Medulla oblongata (tissue), 1 donor: ENCODE data around the gene B3GNT5.
A peak's percentile ranks its signal among the peaks of the same experiment; 100 is the strongest.

ENCODE experiments used
- DNase-seq: peaks from one replicate; pipeline ENCODE4 v3.0.0-alpha.2; 2015; ENCODE audit errors: extremely low spot score

B3GNT5 gene, protein sequence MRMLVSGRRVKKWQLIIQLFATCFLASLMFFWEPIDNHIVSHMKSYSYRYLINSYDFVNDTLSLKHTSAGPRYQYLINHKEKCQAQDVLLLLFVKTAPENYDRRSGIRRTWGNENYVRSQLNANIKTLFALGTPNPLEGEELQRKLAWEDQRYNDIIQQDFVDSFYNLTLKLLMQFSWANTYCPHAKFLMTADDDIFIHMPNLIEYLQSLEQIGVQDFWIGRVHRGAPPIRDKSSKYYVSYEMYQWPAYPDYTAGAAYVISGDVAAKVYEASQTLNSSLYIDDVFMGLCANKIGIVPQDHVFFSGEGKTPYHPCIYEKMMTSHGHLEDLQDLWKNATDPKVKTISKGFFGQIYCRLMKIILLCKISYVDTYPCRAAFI

DNA sequence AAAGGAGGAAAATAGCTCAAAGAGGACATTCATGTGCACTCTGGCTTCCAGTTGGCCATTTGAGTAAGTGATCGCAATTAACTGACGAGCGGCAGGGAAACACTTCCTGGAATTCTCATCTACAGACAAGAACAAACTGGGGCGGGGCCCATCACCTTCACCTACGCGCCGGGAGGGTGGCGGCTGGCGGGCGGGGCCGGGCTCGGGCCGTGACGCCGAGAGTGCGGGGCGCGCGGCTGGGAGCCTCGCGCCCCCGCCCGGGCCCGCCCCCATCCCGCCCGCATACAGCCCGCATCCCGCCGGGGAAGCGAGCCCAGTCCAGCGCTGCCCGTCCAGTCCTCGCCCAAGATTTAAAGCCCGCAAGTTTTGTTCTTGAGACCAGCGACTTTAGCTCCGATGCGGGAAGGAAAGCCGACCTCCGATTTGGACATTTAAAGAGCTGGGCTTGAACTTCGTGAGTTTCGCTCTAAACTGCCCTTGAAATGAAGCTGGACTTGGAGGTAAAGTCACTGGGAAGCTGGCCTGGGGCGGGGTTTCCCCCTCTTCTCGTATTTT is at the start of gene B3GNT5:
Gene B3GNT5 (plus strand): TSS at position 281 of the 555 bp plus-strand sequence. CDS start 16,546 bp downstream, outside the sequence.
- DNase-seq: peak; percentile 48

DNA sequence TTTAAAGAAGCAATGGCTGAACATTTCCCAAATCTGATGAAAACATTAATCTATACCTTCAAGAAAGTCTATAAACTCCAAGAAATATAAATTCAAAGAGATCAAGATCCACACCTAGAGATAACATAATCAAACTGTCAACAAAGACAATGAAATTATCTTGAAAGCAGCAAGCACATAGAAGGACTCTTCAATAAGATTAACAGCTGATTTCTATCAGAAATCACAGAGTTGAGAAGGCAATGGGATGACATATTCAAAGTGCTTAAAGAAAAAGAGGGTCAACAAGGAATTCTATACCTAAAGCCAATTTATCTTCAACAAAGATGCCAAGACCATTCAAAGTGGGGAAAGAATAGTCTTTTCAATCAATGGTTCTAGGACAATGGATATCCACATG is 49.4 kb upstream of the B3GNT5 start:
- DNase-seq: no peak

DNA sequence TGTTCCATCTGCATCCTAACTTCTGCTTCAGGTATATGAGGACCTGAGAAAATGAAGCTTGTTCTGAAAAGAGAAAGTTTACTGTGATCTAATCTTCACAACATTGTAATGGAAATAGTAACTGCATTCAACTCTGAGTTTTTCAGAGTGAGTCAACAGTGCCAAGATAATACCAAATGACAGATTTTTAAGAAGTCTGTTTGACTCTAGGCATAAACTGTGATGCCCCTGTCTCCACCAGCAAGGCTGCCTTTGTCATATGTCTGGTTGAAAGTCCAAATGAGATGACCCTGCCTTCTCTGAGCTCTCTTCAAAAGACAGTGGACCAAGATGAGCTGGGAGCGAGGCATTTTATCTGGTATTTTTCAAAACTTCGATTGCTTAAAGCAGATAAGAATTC is 44.8 kb upstream of the B3GNT5 start:
- no peak for DNase-seq

DNA sequence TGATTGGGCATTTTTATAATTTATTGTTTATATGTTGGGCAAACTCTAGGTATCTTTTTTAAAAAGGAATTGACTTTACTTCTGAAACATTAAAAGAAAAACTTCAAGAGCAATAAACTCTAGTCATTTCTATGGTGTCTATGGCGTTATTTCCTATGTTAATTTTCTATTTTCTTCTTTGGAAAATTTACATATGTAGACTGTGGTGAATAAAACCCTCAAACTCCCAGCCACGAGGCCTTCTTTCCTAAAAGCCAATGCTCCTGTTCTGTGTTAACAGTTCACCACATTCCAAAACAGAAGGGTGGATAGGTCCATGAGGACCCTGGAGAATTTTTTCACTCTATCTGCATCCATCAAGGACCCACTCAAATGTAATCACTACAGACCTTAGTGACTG is 44.3 kb upstream of the B3GNT5 start:
- no peak for DNase-seq

DNA sequence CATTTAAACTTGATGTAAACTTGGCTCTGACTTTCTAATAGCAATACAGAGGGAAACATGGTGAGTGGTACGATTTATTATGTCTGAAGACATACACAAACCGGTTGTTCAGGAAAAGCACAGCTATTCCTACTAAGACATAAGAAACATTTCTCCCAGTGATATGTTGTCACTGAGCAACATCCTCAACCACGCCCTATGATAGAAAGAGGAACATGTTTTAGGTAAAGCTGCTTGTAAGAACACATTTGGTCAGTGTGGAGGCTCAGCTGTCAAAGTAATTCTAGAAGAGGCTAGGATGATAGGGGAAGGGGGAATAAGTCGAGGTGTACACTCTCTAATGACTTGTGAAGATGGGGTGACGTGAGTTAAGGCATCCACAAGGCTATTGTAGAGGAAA is 42.7 kb upstream of the B3GNT5 start:
- peak; percentile 24 for DNase-seq

DNA sequence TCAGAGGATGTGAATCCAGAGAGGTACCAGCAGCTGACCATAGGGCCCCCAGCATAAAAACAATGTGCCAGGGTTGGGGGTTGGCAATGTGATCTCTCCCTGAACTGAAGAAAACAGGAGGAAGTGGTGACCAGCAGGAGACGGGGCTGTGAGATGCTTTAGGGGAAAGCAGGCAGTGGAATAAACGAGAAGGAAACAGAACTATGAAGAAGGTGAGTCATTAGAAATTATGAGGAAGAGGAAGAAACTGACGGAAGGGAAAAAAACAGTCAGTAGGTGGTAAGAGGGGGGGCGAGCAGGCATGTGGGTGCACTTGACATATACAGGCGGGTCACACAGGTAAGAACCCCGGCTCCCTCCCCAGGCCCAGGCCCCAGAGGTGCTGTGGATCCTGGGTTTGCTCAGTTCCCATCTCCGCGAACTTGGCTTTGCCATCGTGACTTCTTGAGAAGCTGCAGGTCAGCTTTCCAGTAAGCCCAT is 42.2 kb upstream of the B3GNT5 start:
- DNase-seq: peak; percentile 69

DNA sequence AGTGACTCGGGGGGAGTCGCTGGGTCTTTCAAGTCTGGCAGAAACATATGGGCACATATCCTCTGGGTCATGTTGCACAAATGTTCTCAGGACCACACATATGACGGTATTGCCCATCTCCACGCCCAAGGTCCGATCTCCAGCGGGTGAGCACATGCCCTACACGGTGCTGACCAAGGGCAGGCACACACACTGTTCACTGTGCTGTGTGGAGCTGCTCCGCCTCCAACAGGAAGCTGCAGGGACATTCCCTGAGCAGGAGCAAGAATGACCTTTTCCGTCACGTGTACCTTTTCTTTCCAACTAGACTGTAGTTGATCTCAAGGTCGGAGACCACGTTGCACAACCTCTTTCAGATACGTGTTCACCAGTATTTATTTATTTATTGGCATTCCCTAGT is 41.7 kb upstream of the B3GNT5 start:
- no peak for DNase-seq

DNA sequence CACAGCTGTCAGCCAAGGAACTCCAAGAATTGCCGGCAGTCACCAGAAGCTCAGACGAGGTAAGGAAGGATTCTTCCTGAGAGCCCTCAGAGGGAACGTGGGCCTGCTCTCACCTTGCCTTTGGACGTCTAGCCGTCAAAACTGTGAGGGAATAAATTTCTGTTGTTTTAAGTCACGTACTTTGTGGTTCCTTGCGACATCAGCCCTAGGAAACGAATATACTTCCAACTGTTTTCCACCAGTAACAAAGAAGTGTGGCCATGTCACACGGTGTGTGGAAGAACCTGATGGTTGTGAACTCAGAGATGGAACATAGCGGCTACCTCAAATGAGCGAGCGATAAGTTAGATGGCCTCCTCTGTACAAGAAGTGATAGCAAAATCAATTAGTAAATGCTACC is 41.0 kb upstream of the B3GNT5 start:
- no peak for DNase-seq

DNA sequence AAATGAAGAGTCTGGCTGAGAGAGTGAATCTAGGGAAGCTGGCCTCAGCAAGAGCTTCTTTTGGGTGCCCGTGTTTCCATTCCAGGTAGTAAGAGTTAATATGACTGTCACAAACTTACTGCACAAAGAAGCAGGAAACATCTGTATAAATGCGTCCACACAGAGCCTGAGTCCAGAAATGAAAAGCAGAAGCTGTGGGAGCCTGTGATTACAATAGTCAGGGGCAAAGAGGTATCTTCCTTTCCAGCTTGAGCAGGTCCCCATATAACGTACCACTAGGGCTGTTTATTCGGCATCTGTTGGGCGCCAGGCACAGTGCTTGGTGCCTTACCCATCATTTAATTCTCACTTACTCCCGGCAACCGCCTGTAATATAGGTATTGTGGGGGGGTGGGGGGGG is 40.5 kb upstream of the B3GNT5 start:
- DNase-seq: peak; percentile 82

DNA sequence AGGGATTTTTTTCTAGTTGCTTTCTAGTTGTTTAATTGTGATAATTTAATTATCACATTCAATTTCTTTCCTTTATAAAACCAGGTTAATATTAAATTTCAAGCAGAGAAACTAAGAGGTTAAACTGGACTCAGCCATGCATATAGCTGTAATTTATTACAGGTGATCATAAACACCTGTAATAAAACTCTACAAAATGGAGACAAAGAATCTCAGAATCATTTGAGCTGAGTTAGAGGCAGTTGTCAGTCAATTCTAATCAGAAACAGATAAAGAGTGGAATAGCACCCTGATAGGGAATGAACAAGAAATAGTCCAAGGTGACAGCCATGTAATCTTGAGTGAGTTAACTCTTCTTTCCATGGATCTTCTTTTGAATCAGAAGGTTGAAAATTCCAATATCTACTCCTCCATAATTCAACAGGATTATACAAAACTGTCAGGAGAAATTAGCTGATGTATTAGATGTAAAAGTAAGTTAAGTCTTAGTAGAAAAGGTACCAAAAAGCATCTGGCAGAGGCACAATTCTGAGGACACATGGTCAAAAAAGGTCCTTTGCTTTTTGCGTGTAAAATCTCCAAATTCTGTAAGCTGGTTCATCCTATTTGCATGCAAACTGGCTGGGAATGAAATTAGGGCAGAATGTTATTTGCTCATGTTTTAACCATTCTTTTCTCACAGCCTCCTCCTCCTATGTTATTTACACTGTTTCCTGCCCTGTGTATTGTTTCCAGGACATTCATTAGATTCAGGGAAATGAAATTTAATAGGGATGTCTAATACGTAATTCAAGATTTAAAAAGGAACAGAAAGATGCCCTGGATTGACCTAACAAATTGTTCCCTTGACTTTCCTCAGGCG is 39.4 kb upstream of the B3GNT5 start:
- no peak for DNase-seq

DNA sequence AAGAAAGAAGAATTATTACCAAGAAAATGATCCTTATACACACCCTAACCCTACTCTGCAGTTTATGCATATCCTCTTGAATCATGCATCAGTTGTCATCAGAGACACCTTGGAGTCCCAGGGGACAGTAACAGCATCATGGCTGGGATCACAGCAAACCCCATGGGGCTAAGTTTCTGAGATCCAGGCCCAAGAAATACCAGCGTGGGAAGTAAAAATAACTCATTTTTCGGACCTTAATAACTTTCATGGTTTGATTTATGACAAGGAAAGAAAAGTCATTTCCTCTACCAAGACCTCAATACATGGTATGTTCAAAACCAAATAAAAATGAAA is 38.8 kb upstream of the B3GNT5 start:
- no peak for DNase-seq

DNA sequence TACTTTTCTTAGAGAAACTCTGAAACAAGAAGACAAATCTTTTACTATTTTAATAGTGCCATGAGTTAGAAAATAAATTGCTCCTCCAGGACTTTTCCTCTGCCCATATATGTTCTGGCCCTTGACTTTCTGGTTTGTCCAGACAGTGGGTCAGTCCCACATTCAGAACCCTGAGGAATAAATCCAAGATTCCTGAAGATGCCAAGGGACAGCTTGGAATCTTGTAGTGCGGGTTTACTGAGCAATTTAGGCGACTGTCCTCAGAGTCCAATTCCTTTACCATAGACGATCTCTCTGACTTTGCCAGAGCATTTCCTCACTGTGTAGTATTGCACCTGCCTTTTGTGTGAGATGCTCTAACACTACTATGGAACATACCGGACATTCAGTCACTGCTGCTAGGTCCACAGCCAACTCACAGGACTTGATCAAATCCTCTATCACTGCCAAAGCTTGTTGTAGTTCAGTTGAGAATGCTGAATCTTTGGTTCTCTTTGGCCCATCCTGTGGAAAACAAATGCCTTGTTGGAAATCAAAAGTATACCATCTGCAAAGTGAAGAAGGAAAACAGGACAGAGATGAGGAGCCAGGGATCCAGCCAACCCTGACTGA is 37.4 kb upstream of the B3GNT5 start:
- no peak for DNase-seq

DNA sequence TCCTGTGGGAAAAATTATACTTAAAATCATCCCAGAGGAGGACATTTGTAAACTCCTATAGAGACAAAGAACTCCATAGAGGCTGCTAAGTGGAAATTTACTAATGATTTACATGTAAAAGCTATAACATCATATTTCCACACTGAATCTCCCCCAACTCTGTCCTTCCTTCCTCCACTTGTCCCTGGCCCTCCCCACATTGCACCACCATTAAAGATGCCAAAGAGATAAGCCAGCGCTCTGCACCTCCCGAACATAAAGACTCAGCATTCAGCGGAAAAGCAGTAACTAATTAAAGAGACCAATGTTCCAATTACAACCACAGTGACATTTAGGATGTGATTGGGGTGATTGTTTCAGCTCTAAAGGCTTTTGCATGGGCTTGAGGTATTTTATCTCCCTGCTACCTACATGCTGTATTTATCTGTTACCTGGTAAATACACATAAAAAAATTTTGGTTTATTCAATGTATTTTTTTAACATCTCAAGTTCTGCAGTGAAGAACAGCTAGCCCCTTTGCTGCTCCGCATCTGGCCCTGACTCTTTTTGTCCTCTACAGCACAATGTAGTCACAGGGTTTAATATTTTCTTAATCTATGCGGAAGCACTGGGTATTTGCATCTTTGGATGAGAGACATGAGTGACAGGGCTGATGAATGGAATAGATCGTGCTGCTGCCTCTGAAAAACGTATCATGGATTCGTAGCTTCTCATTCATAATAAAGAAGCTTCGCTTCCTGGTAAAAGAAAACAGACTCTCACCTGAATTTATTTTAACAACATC is 35.3 kb upstream of the B3GNT5 start:
- DNase-seq: no peak

DNA sequence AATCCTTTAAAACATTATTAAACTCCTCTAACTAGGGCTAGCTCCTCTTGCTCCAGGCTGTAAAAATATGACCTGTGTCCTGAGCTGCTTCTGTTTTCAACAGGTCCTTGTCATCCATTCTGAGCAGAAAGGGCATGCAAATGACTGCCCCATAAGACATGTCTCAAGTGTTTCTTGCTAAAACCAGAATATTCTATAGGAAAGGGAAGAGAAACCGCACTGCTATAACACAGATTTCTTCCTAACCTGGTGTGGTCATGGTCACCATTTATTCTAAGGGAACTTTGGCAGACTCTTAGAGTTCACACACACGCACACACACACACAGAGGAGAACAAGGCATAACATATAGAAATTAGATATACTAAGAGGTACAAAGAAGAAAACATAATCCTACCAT is 34.2 kb upstream of the B3GNT5 start:
- peak; percentile 40 for DNase-seq

DNA sequence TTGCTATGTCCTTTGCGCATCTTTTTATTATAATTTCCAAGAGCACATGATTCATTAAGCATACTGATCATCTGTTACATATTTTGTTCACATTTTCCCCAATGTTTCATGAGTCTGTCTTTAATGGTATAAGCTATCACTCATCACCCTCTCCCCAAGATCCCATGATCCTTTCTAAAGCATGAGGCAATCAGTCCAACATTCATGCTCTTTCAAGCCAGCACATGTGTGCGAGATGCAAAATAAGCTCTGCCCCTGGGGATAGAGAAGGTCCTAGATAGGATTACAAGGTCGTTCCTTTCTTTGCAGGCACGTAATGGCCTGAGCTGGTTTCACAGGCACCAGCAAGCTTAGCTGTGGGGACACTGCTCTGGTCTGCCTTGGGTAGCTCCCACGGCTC is 32.2 kb upstream of the B3GNT5 start:
- DNase-seq: no peak

DNA sequence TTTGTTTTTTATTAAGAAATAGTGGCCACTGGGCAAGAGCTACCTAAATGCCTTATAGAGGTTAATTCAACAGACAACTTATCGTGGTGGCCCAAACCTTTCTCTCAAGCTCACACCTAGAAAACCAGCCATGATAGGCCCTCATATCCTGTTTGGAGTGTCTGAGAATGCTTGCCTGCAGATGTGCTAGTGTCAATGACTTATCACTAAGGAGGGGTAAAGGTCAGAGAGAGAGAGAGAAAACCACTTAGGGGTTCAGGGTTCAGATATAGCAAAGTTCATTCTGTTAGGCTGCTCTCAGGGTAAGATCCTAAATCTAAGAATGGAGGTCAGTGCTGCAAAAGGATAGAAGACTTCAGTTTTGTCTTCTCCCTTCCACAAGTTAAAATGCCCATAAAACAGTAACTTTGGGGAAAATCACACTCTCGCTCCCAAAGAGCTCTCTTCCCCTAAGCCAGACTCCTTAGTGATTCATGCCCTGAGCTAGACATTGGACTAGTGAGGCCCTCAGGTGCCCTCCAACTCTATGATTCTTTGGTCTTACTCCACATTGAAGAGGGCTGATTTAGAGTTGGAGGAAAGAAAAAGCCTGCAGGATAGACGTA is 30.3 kb upstream of the B3GNT5 start:
- no peak for DNase-seq

DNA sequence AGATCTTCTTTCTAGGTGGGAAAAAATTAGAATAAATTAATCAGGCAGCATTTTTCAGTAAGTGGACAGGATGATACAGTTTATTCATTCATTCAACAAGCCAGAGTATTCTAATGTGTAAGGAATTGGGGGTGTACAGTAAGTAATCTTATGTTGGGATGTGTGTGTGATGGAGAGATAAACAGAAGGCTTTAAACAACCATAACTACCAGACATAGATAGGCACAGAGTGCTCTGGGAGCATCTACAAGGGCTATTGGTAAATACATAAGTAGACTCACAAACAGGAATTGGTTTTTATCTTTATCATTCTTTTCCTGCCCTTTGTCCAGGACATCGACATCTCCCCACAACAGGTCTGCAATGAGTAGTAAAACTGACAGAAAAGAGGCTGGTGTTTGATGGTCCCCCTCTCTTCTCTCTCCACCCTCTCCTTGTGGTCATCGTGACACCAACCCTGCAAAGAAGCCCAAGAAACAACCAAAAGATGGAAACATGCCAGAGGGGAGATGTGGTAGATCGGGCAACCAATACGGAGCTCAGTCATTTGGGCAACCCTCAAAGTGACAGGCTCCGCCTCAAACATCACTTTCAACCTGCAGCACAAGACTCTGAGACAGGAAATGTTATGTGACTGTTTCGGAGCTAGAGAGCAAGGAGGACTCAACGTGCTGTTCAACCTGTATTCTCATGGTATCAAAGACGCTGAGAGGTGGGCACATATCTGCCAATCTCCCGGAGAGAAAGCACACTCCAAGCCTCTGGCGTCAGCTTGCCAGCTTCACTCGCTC is 28.7 kb upstream of the B3GNT5 start:
- no peak for DNase-seq

DNA sequence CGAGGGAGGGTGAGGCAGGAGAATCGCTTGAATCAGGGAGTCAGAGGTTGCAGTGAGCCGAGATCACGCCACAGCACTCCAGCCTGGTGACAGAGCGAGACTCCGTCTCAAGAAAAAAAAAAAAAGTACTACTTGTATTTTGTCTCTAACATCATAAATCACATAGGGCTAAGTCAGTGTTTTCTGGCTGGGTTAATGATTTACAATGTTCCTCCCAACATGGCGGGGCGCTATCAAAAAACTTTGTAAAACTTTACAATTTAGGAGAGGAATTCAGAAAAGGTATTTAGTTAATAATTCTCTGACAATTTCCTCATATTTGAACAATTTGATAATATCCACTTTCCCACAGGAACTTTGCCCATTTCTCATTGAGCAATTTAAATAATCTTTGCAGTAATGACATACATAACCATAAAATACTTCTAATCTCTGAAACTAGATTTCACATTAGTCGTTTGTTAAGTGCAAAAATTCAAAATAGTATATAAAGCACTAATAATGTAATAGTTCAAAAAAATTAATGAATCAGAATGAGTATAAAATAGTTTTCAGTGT is 26.6 kb upstream of the B3GNT5 start:
- DNase-seq: no peak

DNA sequence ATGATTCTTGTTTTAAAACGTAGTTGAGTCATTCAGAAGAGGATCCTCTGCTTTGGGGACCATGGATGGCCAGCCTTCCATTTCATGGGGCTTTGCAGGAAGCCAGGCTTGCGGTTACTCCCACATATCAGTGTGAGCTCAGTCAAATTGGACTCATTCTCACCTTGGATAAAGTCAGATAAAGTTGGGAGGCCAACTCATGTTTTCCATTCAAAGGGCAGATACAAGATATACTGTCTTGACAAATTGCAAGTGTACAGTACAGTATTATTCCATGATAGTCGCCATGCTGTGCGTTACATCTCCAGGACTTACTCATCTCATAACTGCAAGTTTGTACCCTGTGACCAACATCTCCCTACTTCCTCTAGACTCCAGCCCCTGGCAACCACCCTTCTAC is 25.5 kb upstream of the B3GNT5 start:
- DNase-seq: no peak

DNA sequence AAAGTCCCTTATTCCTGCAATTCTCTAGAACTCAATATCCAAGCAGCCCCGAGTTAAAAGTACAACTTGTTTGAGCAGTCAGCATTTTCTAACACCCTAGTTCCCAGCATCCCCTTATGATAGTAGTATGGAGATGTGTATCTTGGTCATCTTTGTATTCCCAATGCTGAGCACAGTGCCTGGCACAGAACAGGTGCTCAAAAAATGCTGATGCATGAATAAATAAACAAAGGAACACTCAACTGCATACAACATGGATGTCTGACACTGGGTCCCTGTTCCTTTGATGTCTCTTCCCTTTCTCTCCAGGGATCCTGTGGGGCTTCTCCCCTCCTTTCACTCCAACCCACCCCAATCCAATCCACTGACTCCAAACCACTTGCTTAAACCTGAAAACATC is 23.9 kb upstream of the B3GNT5 start:
- DNase-seq: no peak
